ENCODE results near the gene CACNB1. TPM values are rescaled to one million over a fixed set of nuclear protein-coding genes. Genes with fewer than 3 reads are reported as not detected.
A peak's percentile ranks its signal among the peaks of the same experiment; 100 is the strongest.

CACNB1 gene
- total and polyA plus RNA-seq, 2 experiments from 2014 or later: 6.6 to 7.1 TPM

- no peaks in the 10 kb centered on the region for H3K9me3 ChIP-seq (ENCODE audit: low read depth)
- in situ Hi-C loops (cut with MboI): no loop called here
- peaks cover 4% of the 10 kb centered on the region for H3K36me3 ChIP-seq (ENCODE audit: low read depth)
- peak overlapping the region; percentile 76 for H3K4me3 ChIP-seq
- 0 to 1% methylated on average over 11 to 30 of the region's 30 CpGs for WGBS, 2 experiments (ENCODE audit: low coverage in 1 of 2, low lambda C conversion rate in 2 of 2, missing lambda C conversion rate in 2 of 2)
- H2AFZ ChIP-seq: peak overlapping the region; percentile 43
- H3K27ac ChIP-seq: no peak overlapping the region
- peak; percentile 63 for DNase-seq
- H3K9ac ChIP-seq: peak overlapping the region; percentile 81
- H4K20me1 ChIP-seq (ENCODE audit: insufficient read depth): 0 out of 2 replicates have a peak, but pooled peaks cover 4% of the 10 kb centered on the region
- H3K79me2 ChIP-seq (ENCODE audit: insufficient read depth): peaks cover 52% of the 10 kb centered on the region
- H3F3A ChIP-seq (ENCODE audit: insufficient read depth): peaks cover 31% of the 10 kb centered on the region
- no peak for TF ChIP-seq EZH2 (IDR thresholded peaks at IDR 0.05; ENCODE audit: insufficient read depth, poor library complexity, severe bottlenecking)
- peaks cover 31% of the 10 kb centered on the region for H3K4me1 ChIP-seq (ENCODE audit: insufficient read depth)
- H3K9me2 ChIP-seq (ENCODE audit: insufficient read depth): no peaks in the 10 kb centered on the region
- H3K27me3 ChIP-seq (replicated peaks; ENCODE audit: insufficient read depth): no peaks in the 10 kb centered on the region
- peak overlapping the region; percentile 83 for H3K4me2 ChIP-seq (ENCODE audit: unreplicated experiment)
These were observed 619 bp downstream of the CACNB1 start for GRCh38 chr17:39196808-39197291.

GRCh38 chr17:39196241-39196807 is 1.1 kb downstream of the CACNB1 start:
- DNase-seq: peak; percentile 47
- Histone ChIP-seq H3K4me1 (ENCODE audit: insufficient read depth) (peaks cover 26% of the 10 kb centered on the region), H2AFZ (no peak overlapping the region), H3K36me3 (ENCODE audit: low read depth) (peaks cover 3% of the 10 kb centered on the region; the same call in 1 of the 2 replicates), H3K9me2 (ENCODE audit: insufficient read depth) (no peaks in the 10 kb centered on the region), H3K4me2 (ENCODE audit: unreplicated experiment) (peak overlapping the region; percentile 83), H3K9ac (peak overlapping the region; percentile 81), H4K20me1 (ENCODE audit: insufficient read depth) (0 out of 2 replicates have a peak, but pooled peaks cover 4% of the 10 kb centered on the region), H3K27me3 (replicated peaks; ENCODE audit: insufficient read depth) (no peaks in the 10 kb centered on the region), H3K4me3 (peak overlapping the region; percentile 76), H3F3A (ENCODE audit: insufficient read depth) (peaks cover 25% of the 10 kb centered on the region), H3K9me3 (ENCODE audit: low read depth) (no peaks in the 10 kb centered on the region), H3K79me2 (ENCODE audit: insufficient read depth) (peaks cover 46% of the 10 kb centered on the region), H3K27ac (peak overlapping the region; percentile 21; the same call in 1 of the 2 replicates)
- 13 to 24% methylated on average over 6 to 8 of the region's 8 CpGs for WGBS, 2 experiments (ENCODE audit: low coverage in 1 of 2, low lambda C conversion rate in 2 of 2, missing lambda C conversion rate in 2 of 2)
- TF ChIP-seq EZH2phosphoT487 (IDR thresholded peaks at IDR 0.05; ENCODE audit: insufficient read depth, low read depth) (no peak), EZH2 (IDR thresholded peaks at IDR 0.05; ENCODE audit: insufficient read depth, poor library complexity, severe bottlenecking) (no peak)
- in situ Hi-C loops (cut with MboI): no loop called here

GRCh38 chr17:39195568-39196160 is 1.8 kb downstream of the CACNB1 start:
- 0 out of 2 replicates have a peak, but pooled peaks cover 4% of the 10 kb centered on the region for H4K20me1 ChIP-seq (ENCODE audit: insufficient read depth)
- H3K27me3 ChIP-seq (replicated peaks; ENCODE audit: insufficient read depth): no peaks in the 10 kb centered on the region
- peak overlapping the region; percentile 81 for H3K9ac ChIP-seq
- peaks cover 8% of the 10 kb centered on the region; the same call in 1 of the 2 replicates for H3K36me3 ChIP-seq (ENCODE audit: low read depth)
- 25 to 26% methylated on average over 8 of the region's 8 CpGs for WGBS, 2 experiments (ENCODE audit: low coverage in 1 of 2, low lambda C conversion rate in 2 of 2, missing lambda C conversion rate in 2 of 2)
- H3K9me3 ChIP-seq (ENCODE audit: low read depth): no peaks in the 10 kb centered on the region
- in situ Hi-C loops (cut with MboI): no loop called here
- H3K9me2 ChIP-seq (ENCODE audit: insufficient read depth): no peaks in the 10 kb centered on the region
- TF ChIP-seq EZH2phosphoT487 (IDR thresholded peaks at IDR 0.05; ENCODE audit: insufficient read depth, low read depth) (no peak), EZH2 (IDR thresholded peaks at IDR 0.05; ENCODE audit: insufficient read depth, poor library complexity, severe bottlenecking) (no peak)
- peaks cover 40% of the 10 kb centered on the region for H3K79me2 ChIP-seq (ENCODE audit: insufficient read depth)
- no peak overlapping the region for H2AFZ ChIP-seq
- H3K27ac ChIP-seq: peak overlapping the region; percentile 21
- DNase-seq: peak; percentile 50
- H3K4me2 ChIP-seq (ENCODE audit: unreplicated experiment): peak overlapping the region; percentile 83
- peaks cover 24% of the 10 kb centered on the region for H3K4me1 ChIP-seq (ENCODE audit: insufficient read depth)
- peak overlapping the region; percentile 76 for H3K4me3 ChIP-seq
- peaks cover 19% of the 10 kb centered on the region for H3F3A ChIP-seq (ENCODE audit: insufficient read depth)

- WGBS, 2 experiments (ENCODE audit: low coverage in 1 of 2, low lambda C conversion rate in 2 of 2, missing lambda C conversion rate in 2 of 2): 15 to 18% methylated on average over 9 to 10 of the region's 10 CpGs
- H3K36me3 ChIP-seq (ENCODE audit: low read depth): peaks cover 12% of the 10 kb centered on the region; the same call in 1 of the 2 replicates
- peak overlapping the region; percentile 81 for H3K9ac ChIP-seq
- 0 out of 2 replicates have a peak, but pooled peaks cover 4% of the 10 kb centered on the region for H4K20me1 ChIP-seq (ENCODE audit: insufficient read depth)
- H2AFZ ChIP-seq: no peak overlapping the region
- H3K27me3 ChIP-seq (replicated peaks; ENCODE audit: insufficient read depth): no peaks in the 10 kb centered on the region
- H3K79me2 ChIP-seq (ENCODE audit: insufficient read depth): peaks cover 34% of the 10 kb centered on the region
- no peaks in the 10 kb centered on the region for H3K9me2 ChIP-seq (ENCODE audit: insufficient read depth)
- in situ Hi-C loops (cut with MboI): no loop called here
- peaks cover 24% of the 10 kb centered on the region for H3K4me1 ChIP-seq (ENCODE audit: insufficient read depth)
- DNase-seq: peak; percentile 34
- H3K27ac ChIP-seq: peak overlapping the region; percentile 21
- peak overlapping the region; percentile 83 for H3K4me2 ChIP-seq (ENCODE audit: unreplicated experiment)
- peaks cover 18% of the 10 kb centered on the region; the same call in 1 of the 2 replicates for H3F3A ChIP-seq (ENCODE audit: insufficient read depth)
- H3K4me3 ChIP-seq: peak overlapping the region; percentile 76
- TF ChIP-seq EZH2 (IDR thresholded peaks at IDR 0.05; ENCODE audit: insufficient read depth, poor library complexity, severe bottlenecking): no peak
- TF ChIP-seq EZH2phosphoT487 (IDR thresholded peaks at IDR 0.05; ENCODE audit: insufficient read depth, low read depth): no peak
- H3K9me3 ChIP-seq (ENCODE audit: low read depth): no peaks in the 10 kb centered on the region
These were observed 2.4 kb downstream of the CACNB1 start for GRCh38 chr17:39194985-39195524.
